Femur (tissue), 1 donor: ENCODE data around the gene LRRC2.
"Not testable (repeated sequence)": the region's sequence is repeated elsewhere in the genome, so short reads cannot be mapped to it uniquely, and the experiment has no call there.

Experiments
- DNase-seq: peaks from one replicate; pipeline ENCODE4 v3.0.0-alpha.2; 2017

Gene LRRC2

DNA sequence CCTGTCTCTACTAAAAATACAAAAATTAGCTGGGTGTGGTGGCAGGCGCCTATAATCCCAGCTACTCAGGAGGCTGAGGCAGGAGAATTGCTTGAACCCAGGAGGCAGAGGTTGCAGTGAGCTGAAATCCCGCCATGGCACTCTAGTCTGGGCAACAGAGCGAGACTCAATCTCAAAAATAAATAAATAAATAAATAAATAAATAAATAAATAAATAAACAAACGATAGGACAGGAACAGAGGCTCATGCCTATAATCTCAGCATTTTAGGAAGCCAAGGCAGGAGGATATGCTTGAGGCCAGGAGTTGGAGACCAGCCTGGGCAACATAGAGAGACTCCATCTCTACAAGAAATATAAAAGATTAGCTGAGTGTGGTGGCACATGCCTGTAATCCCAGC, 43.9 kb downstream of the LRRC2 start:
- DNase-seq: not testable (repeated sequence)

DNA sequence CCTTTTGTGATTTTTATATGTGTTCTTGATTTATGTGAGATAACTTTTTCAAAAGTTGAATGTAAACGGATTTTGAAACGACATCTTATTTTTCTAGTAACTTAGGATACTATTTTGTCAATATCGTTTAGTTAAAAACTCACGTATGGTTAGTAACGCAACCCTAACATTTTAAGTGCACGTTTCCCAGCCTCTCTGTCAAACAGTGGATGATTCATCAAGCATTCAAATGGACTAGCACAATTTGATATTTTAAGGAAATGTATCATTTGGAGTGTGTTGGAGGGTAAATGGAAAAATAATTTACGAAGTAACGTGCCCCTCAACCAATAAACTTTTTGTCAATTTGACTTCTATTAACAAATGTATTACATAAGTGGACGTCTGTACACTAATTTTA, 45.0 kb downstream of the LRRC2 start:
- DNase-seq: no peak

DNA sequence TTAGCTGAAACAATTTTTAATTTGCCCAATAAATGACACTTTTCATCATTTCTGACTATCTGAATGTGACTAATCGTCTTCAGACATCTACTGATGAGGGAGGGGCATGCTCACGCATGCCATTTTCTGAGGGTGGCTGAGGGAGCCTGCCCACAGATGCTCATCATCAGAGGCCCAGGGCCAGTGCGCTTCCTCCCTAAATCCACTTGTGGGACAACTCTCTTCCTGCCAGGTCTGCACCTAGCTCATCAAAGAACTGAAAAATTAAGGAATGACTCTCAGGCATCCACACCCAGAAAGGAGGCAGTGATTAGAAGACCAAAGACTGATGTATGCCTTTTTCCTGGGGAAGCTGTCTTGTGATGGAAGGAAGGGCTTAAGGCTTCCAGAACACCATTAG, 45.6 kb downstream of the LRRC2 start:
- no peak for DNase-seq

DNA sequence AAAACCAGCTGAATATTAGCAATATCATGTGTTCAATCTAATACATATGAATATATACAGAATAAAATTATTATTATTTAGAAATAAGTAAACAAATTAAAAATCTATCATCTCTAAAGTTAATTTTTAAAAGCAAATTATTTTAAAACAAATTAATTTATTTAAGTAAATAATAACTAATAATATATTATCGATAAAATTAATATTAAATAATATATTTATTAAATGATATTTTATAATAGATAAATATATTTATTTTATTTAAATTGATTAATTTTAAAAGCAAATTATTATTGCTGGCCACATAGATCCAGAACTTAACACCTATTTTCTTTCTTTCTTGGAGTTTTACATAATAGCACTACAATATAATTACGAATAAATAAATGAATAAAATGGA, 46.1 kb downstream of the LRRC2 start:
- DNase-seq: no peak

DNA sequence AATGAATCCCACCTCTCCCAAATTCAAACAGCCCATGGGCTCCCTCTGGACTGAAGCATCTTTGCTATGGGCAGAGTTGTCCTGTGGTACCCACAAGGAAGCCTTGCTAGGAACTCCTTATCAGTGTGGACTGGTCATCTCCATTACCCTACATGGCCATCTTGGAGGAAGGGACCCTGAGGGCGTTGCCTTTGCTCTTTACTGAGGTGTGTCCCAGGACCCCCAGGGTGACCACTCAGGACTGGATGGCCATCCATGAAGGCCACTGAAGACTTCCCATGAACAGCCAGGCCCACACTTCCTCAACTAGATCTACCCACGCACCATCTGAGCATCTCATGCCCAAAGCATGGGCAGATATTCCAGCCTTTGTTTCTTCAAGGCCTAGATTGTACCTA, 48.3 kb downstream of the LRRC2 start:
- no peak for DNase-seq

DNA sequence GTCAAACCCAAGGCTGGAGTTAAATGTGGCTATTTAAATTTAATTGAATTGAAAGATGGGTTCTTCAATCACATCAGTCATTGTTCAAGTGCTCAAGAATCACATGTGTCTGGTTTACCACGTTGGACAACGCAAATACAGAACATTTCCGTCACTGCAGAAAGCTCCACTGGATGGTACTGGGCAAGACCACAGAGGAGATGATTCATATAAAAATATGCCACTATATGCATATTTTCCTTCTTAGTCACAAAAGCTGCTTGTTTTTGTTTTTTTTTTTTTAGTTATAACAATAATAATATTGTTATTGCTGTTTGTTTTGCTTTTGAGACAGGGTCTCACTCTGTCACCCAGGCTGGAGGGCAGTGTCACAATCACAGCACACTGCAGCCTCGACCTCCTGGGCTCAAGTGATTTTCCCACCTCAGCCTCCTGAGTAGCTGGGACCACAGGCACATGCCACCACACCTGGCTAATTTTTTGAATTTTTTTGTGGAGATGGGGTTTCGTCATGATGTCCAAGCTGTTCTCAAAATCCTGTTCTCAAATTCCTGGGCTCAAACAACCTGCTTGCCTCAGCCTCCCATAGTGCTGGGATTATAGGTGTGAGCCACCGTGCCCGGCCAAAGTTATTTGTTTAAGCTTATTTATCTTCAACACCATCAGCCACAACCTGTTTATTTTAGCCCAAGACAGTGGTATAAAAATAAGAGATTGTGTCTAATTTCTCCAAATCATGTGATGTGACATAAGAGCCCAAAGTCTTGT, 48.9 kb downstream of the LRRC2 start:
- DNase-seq: no peak

DNA sequence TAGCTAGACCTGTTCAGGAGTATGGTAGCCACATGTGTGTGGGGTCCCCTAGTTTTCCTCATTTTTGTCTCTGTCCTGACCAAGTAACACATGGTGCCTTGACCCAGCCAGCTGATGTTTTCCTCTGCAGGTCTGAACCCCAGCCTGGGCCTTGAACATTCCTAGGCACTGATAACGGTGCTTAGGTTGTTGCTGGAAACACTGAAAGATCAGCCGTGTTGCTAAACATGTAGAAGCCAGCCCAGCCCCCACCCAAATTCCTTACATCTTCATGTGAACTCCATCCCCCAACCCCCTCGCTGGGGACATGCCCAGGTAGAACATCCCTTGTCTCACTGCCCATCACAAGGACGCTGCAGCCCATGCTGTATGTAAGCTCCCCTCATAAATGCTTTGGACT, 49.6 kb downstream of the LRRC2 start:
- DNase-seq: no peak

DNA sequence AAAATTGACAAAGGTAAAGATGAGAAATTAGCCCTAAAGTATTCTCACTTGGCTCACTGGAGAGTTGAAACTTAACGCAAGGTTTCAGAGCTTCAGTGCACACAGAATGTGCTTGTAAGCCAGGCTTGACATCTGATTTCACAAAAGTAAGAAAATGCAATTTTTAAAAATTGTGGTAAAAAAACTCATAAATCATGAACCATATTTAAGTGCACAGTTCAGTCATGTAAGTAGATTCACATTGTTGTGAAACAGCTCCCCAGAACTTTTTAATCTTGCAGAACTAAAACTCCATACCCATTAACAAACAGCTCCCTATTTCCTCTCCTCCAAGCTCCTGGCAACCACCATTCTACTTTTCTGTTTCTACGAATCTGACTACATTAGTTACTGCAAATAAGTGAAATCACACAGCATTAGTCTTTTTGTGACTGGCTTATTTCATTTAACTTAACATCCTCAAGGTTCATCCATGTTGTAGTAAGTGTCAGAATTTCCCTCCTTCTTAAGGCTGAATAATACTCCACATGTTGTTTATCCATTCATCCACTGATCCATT, 53.8 kb downstream of the LRRC2 start:
- no peak for DNase-seq

DNA sequence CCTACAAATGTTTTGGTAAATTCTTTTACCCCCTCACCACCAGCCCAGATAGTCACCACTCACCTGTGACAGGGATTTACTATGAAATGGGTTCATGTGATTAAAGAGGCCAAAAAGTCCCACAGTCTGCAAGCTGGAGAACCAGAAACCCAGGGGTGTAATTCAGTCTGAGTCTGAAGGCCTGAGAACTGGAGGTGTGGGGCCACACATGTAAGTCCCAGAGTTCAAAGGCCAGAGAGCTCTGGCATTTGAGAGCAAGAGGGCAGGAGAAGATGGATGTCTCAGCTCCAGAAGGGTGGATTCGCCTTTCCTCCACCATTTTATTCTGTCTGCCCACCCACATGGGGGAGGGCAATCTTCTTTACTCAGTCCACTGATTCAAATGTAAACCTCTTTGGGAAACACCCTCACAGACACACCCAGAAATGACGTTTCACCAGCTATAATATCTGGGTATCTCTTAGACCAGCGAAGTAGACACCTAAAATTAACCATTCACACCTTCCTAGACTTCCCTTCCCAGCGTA, 56.4 kb downstream of the LRRC2 start:
- no peak for DNase-seq

DNA sequence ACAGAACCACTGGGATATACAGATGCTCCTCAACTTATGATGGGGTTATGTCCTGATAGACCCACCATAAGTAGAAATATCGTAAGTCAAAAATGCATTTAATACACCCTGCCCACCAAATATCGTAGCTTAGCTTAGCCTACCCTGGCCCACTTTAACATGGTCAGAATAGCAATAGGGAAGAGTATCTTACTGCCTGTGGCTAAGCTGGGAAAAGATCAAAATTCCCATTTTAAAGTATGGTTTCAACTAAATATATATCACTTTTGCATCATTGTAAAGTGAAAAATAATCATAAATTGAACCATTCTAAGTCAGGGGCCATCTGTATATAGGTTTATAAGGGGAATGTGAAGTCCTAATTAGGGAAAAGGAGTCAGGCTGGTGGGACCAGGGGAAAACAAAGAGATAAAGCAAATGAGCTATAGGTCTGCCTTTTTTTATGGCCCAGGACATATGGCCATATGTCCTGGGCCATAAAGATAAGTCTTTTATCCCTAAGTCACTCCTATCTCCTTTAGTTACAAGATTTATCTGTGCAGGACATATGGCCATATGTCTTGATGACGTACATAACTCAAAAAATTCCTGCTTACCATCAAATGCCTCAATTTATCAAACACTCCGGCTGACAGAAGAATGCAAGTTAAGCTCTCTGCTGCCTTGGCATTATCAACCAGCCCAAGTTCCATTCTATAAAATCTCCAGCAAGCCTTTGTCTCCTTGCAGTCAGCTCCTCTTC, 57.1 kb downstream of the LRRC2 start:
- no peak for DNase-seq

DNA sequence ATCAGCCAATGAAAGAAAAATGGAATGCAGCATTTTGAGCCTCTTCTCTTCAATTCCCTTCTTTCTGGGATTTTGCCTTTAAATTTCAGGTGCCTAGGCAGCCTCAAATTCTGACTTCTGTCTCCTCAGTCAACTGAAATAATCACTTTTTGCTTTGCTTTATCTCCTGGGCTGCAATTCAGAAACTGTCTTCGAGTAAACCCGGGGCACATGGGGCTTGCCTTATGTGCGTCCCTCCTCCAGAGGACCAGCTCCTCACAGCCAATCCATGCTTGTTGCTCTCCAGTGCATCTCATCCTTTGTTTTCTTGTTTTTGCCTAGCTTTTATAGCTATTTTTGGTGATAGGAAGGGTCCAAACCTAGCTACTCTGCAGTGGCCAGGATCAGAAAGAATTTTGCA, 59.6 kb downstream of the LRRC2 start:
- DNase-seq: no peak

DNA sequence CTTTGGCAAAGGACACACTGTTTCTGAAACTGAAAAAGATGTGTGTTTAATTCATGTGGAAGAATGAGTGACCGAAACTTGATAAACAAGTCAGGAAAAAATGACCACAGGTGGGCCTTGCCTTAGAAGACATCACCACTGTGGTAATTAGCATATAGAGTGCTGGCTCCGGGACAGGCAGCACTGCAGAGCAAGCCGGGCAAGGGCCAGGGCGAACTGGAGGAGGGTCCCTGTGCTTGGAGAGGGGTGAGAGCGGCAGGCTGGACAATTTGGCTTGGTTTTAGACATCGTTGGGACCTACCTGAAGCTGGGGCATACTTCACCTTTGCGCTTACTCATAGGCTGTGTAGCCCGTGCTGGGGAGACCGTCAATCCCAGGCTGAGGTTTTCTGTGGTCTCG, 60.1 kb downstream of the LRRC2 start:
- DNase-seq: no peak

DNA sequence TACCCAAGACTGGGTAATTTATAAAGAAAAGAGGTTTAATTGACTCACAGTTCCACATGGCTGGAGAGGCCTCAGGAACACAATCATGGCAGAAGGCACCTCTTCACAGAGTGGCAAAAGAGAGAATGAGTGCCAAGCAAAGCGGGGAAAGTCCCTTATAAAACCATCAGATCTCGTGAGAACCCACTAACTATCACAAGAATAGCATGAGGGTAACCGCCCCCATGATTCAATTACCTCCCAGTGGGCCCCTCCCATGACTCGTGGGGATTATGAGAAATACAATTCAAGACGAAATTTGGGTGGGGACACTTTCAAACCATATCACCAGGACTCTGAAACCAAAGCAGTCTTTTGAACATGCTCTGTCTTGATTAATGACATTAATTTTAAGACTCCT, 61.3 kb downstream of the LRRC2 start:
- DNase-seq: no peak

DNA sequence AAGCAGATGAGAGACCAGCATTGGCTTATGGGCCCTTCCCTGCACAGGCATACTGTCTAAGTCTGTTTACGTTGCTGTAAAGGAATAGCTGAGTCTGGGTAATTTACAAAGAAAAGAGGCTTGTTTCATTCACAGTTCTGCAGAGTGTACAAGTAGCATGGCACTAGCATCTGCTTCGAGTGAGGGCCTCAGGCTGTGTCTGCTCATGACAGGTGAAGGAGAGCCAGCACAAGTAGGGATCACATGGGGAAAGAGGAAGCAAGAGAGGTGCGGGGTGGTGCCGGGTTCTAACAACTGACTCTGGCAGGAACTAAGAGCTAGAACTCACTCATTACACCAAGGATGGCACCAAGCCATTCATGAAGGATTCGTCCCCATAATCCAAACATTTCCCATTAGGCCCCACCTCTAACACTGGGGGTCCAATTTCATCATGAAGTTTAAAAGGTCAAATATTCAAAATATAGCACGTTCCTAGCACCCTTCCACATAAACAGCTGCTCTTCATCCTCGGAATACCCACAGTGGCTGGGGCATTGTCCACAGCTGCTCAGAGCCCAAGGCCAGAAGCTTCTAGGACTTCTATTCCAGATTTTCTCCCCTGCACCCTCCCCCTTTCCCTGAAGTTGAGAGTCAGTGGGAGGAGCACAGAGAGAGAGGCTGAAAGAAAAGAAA, 62.8 kb downstream of the LRRC2 start:
- no peak for DNase-seq

DNA sequence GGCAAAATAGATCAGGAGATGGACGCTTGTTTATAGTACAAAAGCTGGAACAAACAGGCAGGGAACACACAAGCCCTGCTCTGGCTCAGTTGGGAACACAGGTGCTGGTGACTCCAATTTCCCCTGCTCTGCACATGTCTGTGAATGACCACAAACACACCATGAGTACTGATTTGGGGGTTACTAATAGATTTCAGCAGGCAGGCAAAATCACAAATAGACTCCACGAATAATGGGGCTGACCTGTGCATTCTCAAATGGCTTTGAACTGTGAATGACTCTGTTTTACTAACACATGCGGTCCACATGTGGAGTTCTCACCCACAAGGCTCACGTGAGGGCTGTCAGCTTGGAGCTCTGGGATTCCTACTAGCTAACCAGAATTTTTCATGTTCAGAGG, 64.4 kb downstream of the LRRC2 start:
- DNase-seq: no peak

DNA sequence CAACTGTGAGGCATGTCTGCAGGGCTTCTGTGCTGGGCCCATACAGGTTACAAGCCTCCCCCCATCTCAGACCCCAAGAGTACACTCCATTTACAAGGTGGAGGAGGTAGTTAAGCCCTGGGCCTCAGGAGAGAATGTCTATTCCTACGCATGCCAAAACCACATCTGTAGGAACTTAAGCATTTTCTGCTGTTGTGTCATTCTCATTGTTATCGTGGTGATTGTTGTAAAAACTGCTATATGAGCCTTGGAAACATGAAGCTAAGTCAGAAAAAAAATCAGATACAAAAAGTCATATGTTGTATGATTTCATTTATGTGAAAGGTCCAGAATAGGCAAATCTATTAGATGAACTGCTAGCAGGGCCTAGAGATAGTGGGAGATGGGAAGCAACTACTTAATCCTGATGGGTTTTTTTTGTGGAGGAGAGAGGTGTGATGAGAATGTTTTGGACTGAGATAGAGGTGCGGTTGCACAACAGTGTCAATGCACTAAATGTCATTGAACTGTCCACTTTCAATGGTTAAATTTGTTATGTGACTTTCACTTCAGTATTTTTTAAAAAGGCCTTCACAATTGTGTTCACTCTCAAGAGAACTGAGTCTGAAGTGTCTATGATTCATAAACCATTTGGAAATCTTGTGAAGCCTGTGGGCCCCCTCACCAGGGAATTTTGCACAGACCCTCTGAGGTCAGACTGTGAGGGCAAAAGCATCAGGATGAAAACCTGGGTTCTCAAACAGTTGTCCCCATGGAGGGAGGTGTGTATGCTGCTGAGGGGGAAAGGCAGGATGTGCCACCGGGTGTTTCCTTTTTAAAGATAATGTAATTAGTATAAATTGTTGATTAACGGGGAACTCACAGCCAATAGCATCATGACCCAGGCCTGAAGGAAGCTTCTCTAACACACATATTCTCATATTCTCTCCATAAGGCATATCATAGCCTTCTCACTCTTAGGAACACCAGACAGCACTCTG, 65.2 kb downstream of the LRRC2 start:
- no peak for DNase-seq

DNA sequence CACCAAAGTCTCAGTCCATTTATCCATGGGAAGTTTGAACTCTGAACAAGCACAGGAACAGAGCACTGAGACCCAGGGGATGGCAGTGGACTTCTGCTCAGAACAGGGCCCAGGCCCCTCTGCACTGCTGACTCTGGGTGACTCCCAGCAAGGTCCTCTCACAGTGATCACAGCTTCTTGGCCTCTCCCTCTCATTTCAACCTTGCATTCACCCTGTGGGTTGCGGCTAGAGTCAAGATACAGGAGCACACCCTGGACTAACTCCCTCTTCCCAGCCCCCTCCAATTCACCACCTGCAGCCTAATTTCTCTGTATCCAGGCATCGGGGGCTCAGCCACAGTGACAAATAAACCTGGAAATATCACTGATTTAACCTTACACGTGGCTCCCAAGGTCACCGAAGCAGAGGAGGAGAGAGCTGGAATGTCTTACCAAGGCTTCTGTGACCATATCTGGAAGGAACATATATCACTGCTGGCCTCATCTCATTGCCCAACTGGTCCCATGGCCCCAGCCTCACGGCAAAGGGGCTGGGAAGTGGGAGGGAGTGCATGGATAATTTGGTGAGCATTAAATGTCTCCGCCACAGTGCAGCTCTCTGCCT, 67.1 kb downstream of the LRRC2 start:
- no peak for DNase-seq

DNA sequence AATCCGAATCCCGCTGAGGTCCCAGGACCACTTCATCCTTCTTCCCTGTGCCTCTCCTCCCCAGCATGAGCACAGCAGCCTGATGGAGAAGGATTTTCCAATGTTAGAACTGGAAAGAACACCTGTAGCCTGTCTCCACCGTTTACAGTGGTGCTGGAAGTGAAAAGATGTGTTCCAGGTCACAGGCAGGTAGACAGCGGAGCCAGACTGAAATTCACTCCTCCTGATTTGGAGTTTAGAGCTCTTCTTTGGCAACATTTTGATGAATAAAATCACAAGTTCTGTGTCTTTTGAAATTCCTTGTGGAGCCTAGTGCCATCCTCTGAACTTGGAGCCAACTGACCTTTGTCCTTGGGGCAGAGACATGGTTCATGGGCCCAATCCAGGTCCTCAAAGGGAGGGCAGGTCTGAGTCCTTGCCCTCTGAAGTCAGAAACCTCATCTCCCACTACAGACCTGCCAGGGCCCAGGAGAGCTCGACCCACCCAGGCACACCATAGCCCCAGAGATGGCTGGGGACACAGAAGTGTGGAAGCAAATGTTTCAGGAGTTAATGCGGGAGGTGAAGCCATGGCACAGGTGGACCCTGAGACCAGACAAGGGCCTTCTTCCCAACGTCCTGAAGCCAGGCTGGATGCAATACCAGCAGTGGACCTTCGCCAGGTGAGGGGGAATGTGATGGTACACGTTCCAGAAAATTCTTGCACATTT, 68.4 kb downstream of the LRRC2 start, which contains the start of gene RTP3:
TSS of gene RTP3 (plus strand) at position 421 of the 710 bp plus-strand sequence. CDS start at position 508, 87 bp downstream.
- DNase-seq: no peak

DNA sequence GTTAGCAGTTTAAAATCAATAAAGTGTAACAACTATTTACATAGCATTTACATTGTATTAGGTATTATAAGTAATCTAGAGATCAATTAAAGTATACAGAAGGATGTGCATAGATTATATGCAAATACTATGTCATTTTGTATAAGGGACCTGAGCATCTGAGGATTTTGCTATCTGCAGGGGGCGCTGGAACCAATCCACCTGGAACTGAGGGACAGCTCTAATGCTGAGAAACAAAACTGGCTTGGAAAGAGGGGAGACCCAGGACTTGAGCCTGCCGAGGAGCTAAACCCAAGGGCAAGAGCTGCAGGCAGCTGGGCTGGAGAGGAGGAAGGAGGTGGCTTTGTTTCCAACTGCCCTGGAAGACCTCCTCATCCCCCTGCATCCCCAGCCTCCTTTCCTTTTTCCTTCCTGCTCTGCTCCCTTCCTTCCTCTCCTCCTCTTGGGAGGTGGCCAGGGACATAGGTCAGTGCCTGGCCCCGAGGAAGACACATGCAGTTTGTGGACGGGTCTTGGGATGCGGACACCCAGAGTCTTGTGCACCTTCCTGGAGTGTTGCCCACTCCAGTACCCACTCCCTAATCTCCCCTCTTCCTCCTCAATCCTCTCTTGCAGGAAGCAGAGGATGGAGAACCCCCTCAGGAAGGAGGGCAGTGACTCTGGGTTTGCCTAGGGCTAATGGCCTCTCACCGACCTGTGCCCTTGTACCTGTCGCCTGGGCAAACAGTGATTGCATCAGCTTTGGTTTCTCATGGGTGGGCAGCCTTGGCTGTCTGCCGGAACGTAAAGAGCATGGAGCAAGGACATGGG, 69.2 kb downstream of the LRRC2 start:
- DNase-seq: no peak

DNA sequence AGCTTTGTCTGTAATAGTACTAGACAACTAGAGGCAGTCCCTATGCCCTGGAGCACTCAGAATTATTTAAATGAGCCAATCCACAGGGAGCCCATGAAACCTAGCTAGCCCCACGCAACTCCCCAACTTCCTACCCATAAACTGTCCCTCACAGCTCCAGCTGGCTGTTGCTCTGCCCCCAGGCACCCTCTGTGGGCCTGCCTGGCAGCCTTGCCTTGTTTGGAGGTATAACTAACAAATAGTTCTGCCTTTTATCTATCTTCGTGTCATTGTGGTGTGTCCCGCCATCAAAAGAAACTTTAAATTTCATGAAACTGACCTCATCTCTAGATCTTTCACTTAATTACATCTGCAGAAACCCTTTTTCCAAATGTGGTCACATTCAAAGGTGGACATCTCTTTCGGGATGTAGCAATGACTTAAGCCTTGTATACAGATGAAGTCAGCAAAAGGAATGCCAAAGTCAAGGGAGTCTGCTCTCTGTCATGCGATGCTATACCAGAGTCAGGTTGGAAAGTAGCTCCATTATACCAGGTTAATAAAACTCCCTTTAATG, 70.1 kb downstream of the LRRC2 start:
- no peak for DNase-seq
